ENCODE measurements around the gene SLC24A4. TPM values are rescaled to one million over a fixed set of nuclear protein-coding genes. Genes with fewer than 3 reads are reported as not detected.

SLC24A4 gene
- polyA plus RNA-seq, 1 donor: 0.54 TPM

DNA sequence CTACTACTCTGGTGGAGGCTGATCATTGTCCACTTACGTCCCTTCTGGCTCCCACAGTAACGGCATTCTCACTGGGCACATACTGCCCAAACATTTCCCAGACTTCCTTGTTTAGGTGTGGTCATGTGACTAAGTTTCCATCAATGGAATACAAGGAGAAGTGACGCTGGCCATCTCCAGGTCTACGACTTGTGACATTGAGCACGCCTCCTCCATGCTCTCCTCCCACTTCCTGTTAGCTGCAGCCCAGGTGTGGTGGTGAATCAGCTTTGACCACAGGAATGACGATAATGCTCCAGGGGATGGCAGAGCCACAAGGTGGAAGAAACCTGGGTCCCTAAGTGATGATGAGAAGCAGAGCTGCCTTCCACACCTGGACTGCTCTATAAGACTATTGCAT lies 6.0 kb upstream of the SLC24A4 start:
- no peak overlapping the region for H3K27ac ChIP-seq (ENCODE audit: low read length)
- H3K9me3 ChIP-seq (ENCODE audit: control insufficient read depth, low read depth, low read length): no peaks in the 10 kb centered on the region
- H3K36me3 ChIP-seq (ENCODE audit: control insufficient read depth, insufficient read depth, low read length): no peaks in the 10 kb centered on the region
- peaks cover 29% of the 10 kb centered on the region for H3K27me3 ChIP-seq (ENCODE audit: control insufficient read depth, insufficient read depth, low read length)
- no CpG with 5 or more reads among the region's 6 CpGs for WGBS (ENCODE audit: insufficient coverage, low lambda C conversion rate)
- DNase-seq: no peak
- no peak overlapping the region for H3K4me3 ChIP-seq (ENCODE audit: low read length)
- H3K4me1 ChIP-seq (ENCODE audit: control insufficient read depth, insufficient read depth, low read length): no peaks in the 10 kb centered on the region

DNA sequence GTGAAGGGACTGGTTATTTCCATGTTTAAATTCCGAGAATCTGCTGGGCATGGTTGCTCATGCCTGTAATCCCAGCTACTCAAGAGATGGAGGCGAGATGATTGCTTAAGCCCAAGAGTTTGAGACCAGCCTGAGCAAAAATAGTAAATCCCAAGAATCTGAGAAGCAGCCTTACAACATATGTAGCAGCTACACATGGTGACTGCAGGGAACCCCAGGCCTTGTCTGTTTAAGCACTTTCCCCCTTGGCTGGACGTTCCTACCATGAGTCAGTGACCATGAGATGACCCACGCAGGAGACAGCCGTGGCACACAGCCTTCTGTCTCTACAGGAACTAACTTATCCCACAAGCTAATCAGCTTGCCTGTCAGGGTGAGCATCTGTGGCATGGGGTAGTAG lies 5.5 kb upstream of the SLC24A4 start:
- Histone ChIP-seq H3K36me3 (ENCODE audit: control insufficient read depth, insufficient read depth, low read length) (no peaks in the 10 kb centered on the region), H3K27ac (ENCODE audit: low read length) (no peak overlapping the region), H3K9me3 (ENCODE audit: control insufficient read depth, low read depth, low read length) (no peaks in the 10 kb centered on the region), H3K27me3 (ENCODE audit: control insufficient read depth, insufficient read depth, low read length) (peaks cover 35% of the 10 kb centered on the region), H3K4me3 (ENCODE audit: low read length) (no peak overlapping the region), H3K4me1 (ENCODE audit: control insufficient read depth, insufficient read depth, low read length) (no peaks in the 10 kb centered on the region)
- no CpG with 5 or more reads among the region's 5 CpGs for WGBS (ENCODE audit: insufficient coverage, low lambda C conversion rate)
- DNase-seq: no peak

GRCh38 chr14:92321701-92322100 lies 1.3 kb upstream of the SLC24A4 start:
- no peaks in the 10 kb centered on the region for H3K4me1 ChIP-seq (ENCODE audit: control insufficient read depth, insufficient read depth, low read length)
- no peaks in the 10 kb centered on the region for H3K36me3 ChIP-seq (ENCODE audit: control insufficient read depth, insufficient read depth, low read length)
- WGBS (ENCODE audit: insufficient coverage, low lambda C conversion rate): no CpG with 5 or more reads among the region's 6 CpGs
- peaks cover 71% of the 10 kb centered on the region for H3K27me3 ChIP-seq (ENCODE audit: control insufficient read depth, insufficient read depth, low read length)
- no peak overlapping the region for H3K27ac ChIP-seq (ENCODE audit: low read length)
- H3K4me3 ChIP-seq (ENCODE audit: low read length): no peak overlapping the region
- peaks cover 4% of the 10 kb centered on the region for H3K9me3 ChIP-seq (ENCODE audit: control insufficient read depth, low read depth, low read length)
- no peak for DNase-seq

DNA sequence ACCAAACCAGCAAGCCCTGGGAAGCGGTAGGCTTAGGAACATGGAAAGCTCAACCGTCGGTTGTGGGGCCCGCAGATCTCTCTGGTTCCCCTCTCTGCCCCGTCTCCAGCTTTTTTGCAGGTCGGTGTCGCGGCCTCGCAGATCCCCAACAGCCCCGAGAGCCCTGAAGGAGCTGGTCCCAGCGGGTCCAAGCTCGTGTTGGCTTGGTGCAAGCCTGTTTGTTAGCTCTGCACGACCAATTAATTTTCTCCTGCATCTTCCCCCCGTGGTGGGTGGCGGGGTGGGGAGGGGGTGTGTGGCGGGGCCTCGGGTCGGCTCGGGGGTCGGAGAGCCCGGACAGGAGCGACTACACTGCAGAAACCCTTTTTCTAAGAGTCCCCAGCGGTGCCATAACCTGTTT lies 449 bp upstream of the SLC24A4 start:
- Histone ChIP-seq H3K27ac (ENCODE audit: low read length) (no peak overlapping the region), H3K4me3 (ENCODE audit: low read length) (no peak overlapping the region), H3K36me3 (ENCODE audit: control insufficient read depth, insufficient read depth, low read length) (no peaks in the 10 kb centered on the region), H3K4me1 (ENCODE audit: control insufficient read depth, insufficient read depth, low read length) (no peaks in the 10 kb centered on the region), H3K9me3 (ENCODE audit: control insufficient read depth, low read depth, low read length) (peaks cover 4% of the 10 kb centered on the region), H3K27me3 (ENCODE audit: control insufficient read depth, insufficient read depth, low read length) (peaks cover 78% of the 10 kb centered on the region)
- DNase-seq: no peak
- WGBS (ENCODE audit: insufficient coverage, low lambda C conversion rate): no CpG with 5 or more reads among the region's 23 CpGs

GRCh38 chr14:92323916-92324818 lies 1.2 kb downstream of the SLC24A4 start:
- H3K4me1 ChIP-seq (ENCODE audit: control insufficient read depth, insufficient read depth, low read length): no peaks in the 10 kb centered on the region
- H3K9me3 ChIP-seq (ENCODE audit: control insufficient read depth, low read depth, low read length): peaks cover 4% of the 10 kb centered on the region
- no peak overlapping the region for H3K27ac ChIP-seq (ENCODE audit: low read length)
- no peak overlapping the region for H3K4me3 ChIP-seq (ENCODE audit: low read length)
- no peaks in the 10 kb centered on the region for H3K36me3 ChIP-seq (ENCODE audit: control insufficient read depth, insufficient read depth, low read length)
- WGBS (ENCODE audit: insufficient coverage, low lambda C conversion rate): no CpG with 5 or more reads among the region's 42 CpGs
- no peak for DNase-seq
- H3K27me3 ChIP-seq (ENCODE audit: control insufficient read depth, insufficient read depth, low read length): peaks cover 73% of the 10 kb centered on the region

DNA sequence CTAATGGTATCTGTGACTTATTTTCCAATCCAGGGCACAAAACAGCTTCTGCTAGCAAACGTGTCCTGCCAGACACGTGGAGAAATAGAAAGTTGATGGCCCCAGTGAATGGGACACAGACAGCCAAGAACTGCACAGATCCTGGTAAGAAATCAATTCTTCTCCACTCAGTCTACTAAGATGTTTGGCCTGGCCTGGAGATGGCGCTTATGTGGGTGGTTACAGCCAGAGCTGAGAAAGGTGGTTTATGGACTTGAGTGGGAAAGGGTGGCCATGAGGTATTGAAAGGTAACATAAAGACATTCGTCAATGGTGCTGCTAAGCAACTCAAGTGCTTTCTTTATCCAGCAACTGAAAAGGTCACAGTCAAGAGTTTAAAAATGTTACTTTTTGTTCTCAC lies 2.9 kb downstream of the SLC24A4 start:
- Histone ChIP-seq H3K27ac (ENCODE audit: low read length) (no peak overlapping the region), H3K4me1 (ENCODE audit: control insufficient read depth, insufficient read depth, low read length) (no peaks in the 10 kb centered on the region), H3K36me3 (ENCODE audit: control insufficient read depth, insufficient read depth, low read length) (no peaks in the 10 kb centered on the region), H3K9me3 (ENCODE audit: control insufficient read depth, low read depth, low read length) (peaks cover 4% of the 10 kb centered on the region), H3K27me3 (ENCODE audit: control insufficient read depth, insufficient read depth, low read length) (peaks cover 62% of the 10 kb centered on the region), H3K4me3 (ENCODE audit: low read length) (no peak overlapping the region)
- DNase-seq: no peak
- no CpG with 5 or more reads among the region's 4 CpGs for WGBS (ENCODE audit: insufficient coverage, low lambda C conversion rate)

GRCh38 chr14:92328664-92329255 lies 5.8 kb downstream of the SLC24A4 start:
- Histone ChIP-seq H3K4me1 (ENCODE audit: control insufficient read depth, insufficient read depth, low read length) (no peaks in the 10 kb centered on the region), H3K36me3 (ENCODE audit: control insufficient read depth, insufficient read depth, low read length) (no peaks in the 10 kb centered on the region), H3K4me3 (ENCODE audit: low read length) (no peak overlapping the region), H3K27me3 (ENCODE audit: control insufficient read depth, insufficient read depth, low read length) (peaks cover 38% of the 10 kb centered on the region), H3K9me3 (ENCODE audit: control insufficient read depth, low read depth, low read length) (peaks cover 2% of the 10 kb centered on the region), H3K27ac (ENCODE audit: low read length) (no peak overlapping the region)
- DNase-seq: no peak
- WGBS (ENCODE audit: insufficient coverage, low lambda C conversion rate): no CpG with 5 or more reads among the region's 8 CpGs

DNA sequence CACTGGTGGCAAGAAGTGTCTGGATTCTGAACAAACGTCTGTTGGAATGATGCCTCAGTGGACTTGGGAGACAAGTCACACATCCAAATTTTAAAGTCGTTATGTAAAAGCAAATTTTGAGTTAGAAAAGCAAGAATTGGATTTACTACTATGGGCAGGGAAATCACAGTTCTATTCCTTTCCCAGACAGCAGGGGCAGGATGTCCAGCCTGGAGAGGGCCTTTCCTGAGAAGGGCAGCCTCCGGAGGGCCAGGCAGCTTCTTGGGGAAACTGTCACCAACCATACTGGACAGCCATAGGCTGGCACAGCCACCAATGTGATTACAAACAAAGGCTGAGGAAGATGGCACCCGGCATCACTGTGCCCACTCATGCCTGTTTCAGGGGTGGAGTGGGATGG lies 11.1 kb downstream of the SLC24A4 start:
- Histone ChIP-seq H3K27ac (ENCODE audit: low read length) (no peak overlapping the region), H3K4me3 (ENCODE audit: low read length) (no peak overlapping the region), H3K27me3 (ENCODE audit: control insufficient read depth, insufficient read depth, low read length) (peaks cover 10% of the 10 kb centered on the region), H3K9me3 (ENCODE audit: control insufficient read depth, low read depth, low read length) (no peaks in the 10 kb centered on the region), H3K36me3 (ENCODE audit: control insufficient read depth, insufficient read depth, low read length) (no peaks in the 10 kb centered on the region), H3K4me1 (ENCODE audit: control insufficient read depth, insufficient read depth, low read length) (no peaks in the 10 kb centered on the region)
- no peak for DNase-seq
- 76% methylated on average over 2 of the region's 4 CpGs for WGBS (ENCODE audit: insufficient coverage, low lambda C conversion rate)

- no peak overlapping the region for H3K4me3 ChIP-seq (ENCODE audit: low read length)
- H3K27me3 ChIP-seq (ENCODE audit: control insufficient read depth, insufficient read depth, low read length): peaks cover 15% of the 10 kb centered on the region
- WGBS (ENCODE audit: insufficient coverage, low lambda C conversion rate): no CpG with 5 or more reads among the region's 6 CpGs
- no peaks in the 10 kb centered on the region for H3K36me3 ChIP-seq (ENCODE audit: control insufficient read depth, insufficient read depth, low read length)
- DNase-seq: no peak
- no peaks in the 10 kb centered on the region for H3K9me3 ChIP-seq (ENCODE audit: control insufficient read depth, low read depth, low read length)
- no peak overlapping the region for H3K27ac ChIP-seq (ENCODE audit: low read length)
- no peaks in the 10 kb centered on the region for H3K4me1 ChIP-seq (ENCODE audit: control insufficient read depth, insufficient read depth, low read length)
These were observed 13.4 kb downstream of the SLC24A4 start for GRCh38 chr14:92336363-92336762.

DNA sequence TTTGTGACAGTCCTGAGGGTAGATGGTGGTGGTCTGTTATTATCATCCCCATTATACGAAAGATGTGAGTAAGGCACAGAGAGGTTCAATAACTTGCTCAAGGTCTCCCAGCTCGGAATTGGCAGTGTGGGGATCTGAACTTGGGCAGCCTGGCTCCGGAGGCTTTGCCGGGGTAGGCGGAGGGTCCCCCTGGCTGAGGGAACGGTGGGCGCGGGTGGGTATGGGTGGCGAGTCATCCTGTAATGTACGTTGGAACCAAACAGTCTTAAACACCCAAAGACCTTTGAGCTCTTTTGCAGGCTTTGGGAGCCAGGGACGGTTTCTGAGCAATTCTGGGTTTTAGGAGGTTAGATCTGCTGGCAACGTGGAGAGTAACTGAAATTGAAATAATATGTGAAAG lies 16.5 kb downstream of the SLC24A4 start:
- Histone ChIP-seq H3K27ac (ENCODE audit: low read length) (no peak overlapping the region), H3K4me1 (ENCODE audit: control insufficient read depth, insufficient read depth, low read length) (no peaks in the 10 kb centered on the region), H3K27me3 (ENCODE audit: control insufficient read depth, insufficient read depth, low read length) (peaks cover 15% of the 10 kb centered on the region), H3K36me3 (ENCODE audit: control insufficient read depth, insufficient read depth, low read length) (no peaks in the 10 kb centered on the region), H3K9me3 (ENCODE audit: control insufficient read depth, low read depth, low read length) (no peaks in the 10 kb centered on the region), H3K4me3 (ENCODE audit: low read length) (no peak overlapping the region)
- no CpG with 5 or more reads among the region's 12 CpGs for WGBS (ENCODE audit: insufficient coverage, low lambda C conversion rate)
- DNase-seq: no peak
